OCI-LY3 (cell line): Measurements from ENCODE around the gene TYMP.

ENCODE experiments used
- H2AFZ ChIP-seq: fragments of 200-600, 300-600 bp; shearing (Covaris generic); 2 replicates; pipeline ENCODE4 v1.6.0; 2014; ENCODE audit warnings: antibody characterized with exemption, low read depth, low read length
- H3K27ac ChIP-seq: fragments of 200-600, 300-600 bp; sonication (generic); 2 replicates; pipeline ENCODE4 v1.5.1; 2014; ENCODE audit warnings: mild to moderate bottlenecking, low read length, moderate library complexity, mixed read lengths
- H3K27me3 ChIP-seq: fragments of 200-600, 300-600 bp; sonication (generic); 2 replicates; pipeline ENCODE4 v1.6.1; 2014; ENCODE audit warnings: low read depth, low read length, mixed read lengths
- H3K36me3 ChIP-seq: fragments of 200-600, 300-600 bp; sonication (generic); replicated peaks from 2 replicates; pipeline ENCODE3; 2014; ENCODE audit warnings: low read depth, low read length, mixed read lengths
- H3K4me1 ChIP-seq: fragments of 300-600, 200-600 bp; sonication (generic); 2 replicates; pipeline ENCODE4 v1.6.1; 2014; ENCODE audit warnings: low read length, mixed read lengths
- H3K4me2 ChIP-seq: fragments of 200-600, 300-600 bp; sonication (generic); 2 replicates; pipeline ENCODE4 v1.6.1; 2014; ENCODE audit warnings: low read length, mixed read lengths
- H3K4me3 ChIP-seq: fragments of 300-600, 200-600 bp; sonication (generic); 2 replicates; pipeline ENCODE4 v1.5.1; 2014; ENCODE audit warnings: antibody characterized with exemption, mild to moderate bottlenecking, low read length, moderate library complexity
- H3K79me2 ChIP-seq: fragments of 300-600, 200-600 bp; shearing (Covaris generic); 2 replicates; pipeline ENCODE4 v1.6.1; 2014; ENCODE audit warnings: mild to moderate bottlenecking, low read length, mixed read lengths
- H3K9ac ChIP-seq: fragments of 300-600, 200-600 bp; shearing (Covaris generic); 2 replicates; pipeline ENCODE4 v1.6.0; 2014; ENCODE audit warnings: mild to moderate bottlenecking, low read length, moderate library complexity
- H3K9me3 ChIP-seq: fragments of 200-600, 300-600 bp; shearing (Covaris generic); 2 replicates; pipeline ENCODE4 v1.6.1; 2014; ENCODE audit warnings: low read length, mixed read lengths; ENCODE audit not compliant: insufficient read depth
- H4K20me1 ChIP-seq: fragments of 200-600, 300-600 bp; sonication (generic); 2 replicates; pipeline ENCODE4 v1.6.1; 2016; ENCODE audit warnings: low read length, mixed read lengths; ENCODE audit not compliant: insufficient read depth
- CTCF ChIP-seq: fragments of 200-600, 300-600 bp; sonication (generic); IDR thresholded peaks from 2 replicates; pipeline ENCODE4 v1.5.1; 2014; ENCODE audit warnings: antibody characterized with exemption, low read length, low read depth
- EZH2phosphoT487 ChIP-seq: fragments of 200-600 bp; shearing (Covaris generic); IDR thresholded peaks from 2 replicates; pipeline ENCODE4 v1.6.1; 2018; ENCODE audit warnings: antibody characterized with exemption, mixed run types, low read depth

Gene TYMP

GRCh38 chr22:50488006-50488677, 41.7 kb downstream of the TYMP start:
- Histone ChIP-seq H3K4me1 (peaks cover 6% of the 10 kb centered on the region; the same call in 1 of the 2 replicates), H4K20me1 (no peaks in the 10 kb centered on the region), H2AFZ (0 out of 2 replicates have a peak overlapping the region, but pooled peaks have one; percentile 13), H3K9ac (no peak overlapping the region), H3K79me2 (no peaks in the 10 kb centered on the region), H3K36me3 (no peaks in the 10 kb centered on the region), H3K4me3 (no peak overlapping the region), H3K4me2 (0 out of 2 replicates have a peak overlapping the region, but pooled peaks have one; percentile 48), H3K9me3 (no peaks in the 10 kb centered on the region), H3K27me3 (no peaks in the 10 kb centered on the region), H3K27ac (no peak overlapping the region)
- TF ChIP-seq CTCF: no peak
- no peak for TF ChIP-seq EZH2phosphoT487

GRCh38 chr22:50487290-50488005, 42.4 kb downstream of the TYMP start:
- no peak overlapping the region for H3K9ac ChIP-seq
- peak overlapping the region; percentile 83; the same call in 1 of the 2 replicates for H2AFZ ChIP-seq
- TF ChIP-seq CTCF: no peak
- TF ChIP-seq EZH2phosphoT487: no peak
- H3K79me2 ChIP-seq: no peaks in the 10 kb centered on the region
- H3K4me2 ChIP-seq: peak overlapping the region; percentile 48
- H3K4me3 ChIP-seq: peak overlapping the region; percentile 36; the same call in 1 of the 2 replicates
- no peaks in the 10 kb centered on the region for H3K27me3 ChIP-seq
- H3K9me3 ChIP-seq: no peaks in the 10 kb centered on the region
- H3K4me1 ChIP-seq: peaks cover 6% of the 10 kb centered on the region; the same call in 1 of the 2 replicates
- H4K20me1 ChIP-seq: no peaks in the 10 kb centered on the region
- no peaks in the 10 kb centered on the region for H3K36me3 ChIP-seq
- no peak overlapping the region for H3K27ac ChIP-seq

GRCh38 chr22:50486561-50487289, 43.1 kb downstream of the TYMP start, which contains the start of gene MIOX:
Gene MIOX, plus strand, starts transcription at chr22:50486859. Its CDS starts 39 bp downstream, at chr22:50486898.
- peaks cover 6% of the 10 kb centered on the region; the same call in 1 of the 2 replicates for H3K4me1 ChIP-seq
- no peaks in the 10 kb centered on the region for H4K20me1 ChIP-seq
- TF ChIP-seq EZH2phosphoT487 (no peak), CTCF (no peak)
- no peaks in the 10 kb centered on the region for H3K9me3 ChIP-seq
- no peaks in the 10 kb centered on the region for H3K27me3 ChIP-seq
- no peaks in the 10 kb centered on the region for H3K36me3 ChIP-seq
- H3K4me3 ChIP-seq: peak within 1 kb of the TSS; percentile 36; the same call in 1 of the 2 replicates
- H3K4me2 ChIP-seq: peak within 1 kb of the TSS; percentile 48
- peak within 1 kb of the TSS; percentile 17; the same call in 1 of the 2 replicates for H3K9ac ChIP-seq
- H3K27ac ChIP-seq: no peak within 1 kb of the TSS
- H3K79me2 ChIP-seq: no peaks in the 10 kb centered on the region
- H2AFZ ChIP-seq: peak within 1 kb of the TSS; percentile 83
